ENCODE data around the gene CCDC187.

GRCh38 chr9:136351252-136351800 is 47.4 kb upstream of the CCDC187 start:
- TF ChIP-seq TERF1 (CRISPR knock-in tag; IDR thresholded peaks at IDR 0.05) (no peak), CTCF (CRISPR knock-in tag; IDR thresholded peaks at IDR 0.05) (no peak), ZNF564 (CRISPR knock-in tag; IDR thresholded peaks at IDR 0.05) (no peak)
